ENCODE measurements around the gene LPAR3. TPM values are rescaled to one million over a fixed set of nuclear protein-coding genes. Genes with fewer than 3 reads are reported as not detected.

LPAR3 gene
- total RNA-seq, 2 experiments from 2014 or later = 0.58 to 0.81 TPM

DNA sequence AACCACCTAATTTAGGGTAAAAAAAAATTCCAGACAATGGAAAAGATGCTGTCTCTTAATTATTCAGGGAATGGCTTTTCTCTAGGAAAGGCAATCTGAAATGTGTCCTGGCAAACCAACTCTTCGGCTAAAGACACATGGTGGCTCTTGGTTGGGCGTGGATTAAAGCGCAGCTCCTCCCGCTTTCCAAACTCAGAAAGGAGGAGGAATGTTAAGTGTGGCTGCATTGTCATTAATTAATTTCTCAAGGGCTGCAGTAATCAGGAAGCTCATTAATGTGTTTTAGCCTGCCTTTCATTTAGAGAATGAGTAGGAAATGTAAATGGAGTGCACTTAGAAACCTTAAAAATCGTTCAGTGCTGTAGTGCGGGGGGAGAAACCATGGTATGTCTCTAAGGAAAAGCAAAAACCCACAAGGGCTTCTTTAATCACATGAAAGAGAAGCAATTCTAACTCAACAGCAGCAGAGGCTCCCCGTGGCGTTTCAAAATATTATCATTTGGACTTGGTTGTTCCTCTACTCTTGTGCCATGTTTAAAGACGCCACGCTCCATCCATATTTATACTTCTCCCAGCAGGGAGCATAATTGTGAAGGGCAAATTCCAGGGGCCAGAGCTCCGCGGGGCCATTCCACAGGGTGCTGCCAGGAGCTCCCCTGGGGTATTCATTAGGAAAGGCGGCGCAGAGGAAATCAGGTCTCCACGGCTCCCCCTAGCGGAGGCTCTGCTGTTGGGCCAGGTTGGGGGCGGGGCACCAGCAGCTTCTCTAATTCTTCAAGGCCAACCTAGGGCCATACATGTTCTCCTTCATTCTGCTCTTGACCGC, 110.8 kb downstream of the LPAR3 start:
- ATAC-seq (peak; percentile 90), DNase-seq (peak; percentile 88)
- peak; percentile 88 for TF ChIP-seq CTCF (IDR thresholded peaks at IDR 0.05)
- Mint-ChIP-seq H3K4me1 (ENCODE audit: low read depth) (peaks cover 27% of the 10 kb centered on the region), H3K9me3 (no peaks in the 10 kb centered on the region), H3K4me3 (peak overlapping the region; percentile 63), H3K36me3 (ENCODE audit: low read depth) (no peaks in the 10 kb centered on the region), H3K27ac (no peak overlapping the region), H3K27me3 (peaks cover 4% of the 10 kb centered on the region)
- intact Hi-C loops (cut with micrococcal nuclease) = loop anchor here (5.0 kb wide), 1 partner anchor 155 kb away; no protein-coding TSS in a partner anchor
- ChIA-PET POLR2A (interaction anchor here (0.6 to 0.8 kb wide), 2 partner anchors 20 to 116 kb away, joined by 3 read pairs; no protein-coding TSS in a partner anchor), CTCF (interaction anchor here (0.6 to 3.5 kb wide), 63 partner anchors 8 to 840 kb away, joined by 3 to 45 read pairs (median 4); partner anchors contain the start of gene CTBS)

DNA sequence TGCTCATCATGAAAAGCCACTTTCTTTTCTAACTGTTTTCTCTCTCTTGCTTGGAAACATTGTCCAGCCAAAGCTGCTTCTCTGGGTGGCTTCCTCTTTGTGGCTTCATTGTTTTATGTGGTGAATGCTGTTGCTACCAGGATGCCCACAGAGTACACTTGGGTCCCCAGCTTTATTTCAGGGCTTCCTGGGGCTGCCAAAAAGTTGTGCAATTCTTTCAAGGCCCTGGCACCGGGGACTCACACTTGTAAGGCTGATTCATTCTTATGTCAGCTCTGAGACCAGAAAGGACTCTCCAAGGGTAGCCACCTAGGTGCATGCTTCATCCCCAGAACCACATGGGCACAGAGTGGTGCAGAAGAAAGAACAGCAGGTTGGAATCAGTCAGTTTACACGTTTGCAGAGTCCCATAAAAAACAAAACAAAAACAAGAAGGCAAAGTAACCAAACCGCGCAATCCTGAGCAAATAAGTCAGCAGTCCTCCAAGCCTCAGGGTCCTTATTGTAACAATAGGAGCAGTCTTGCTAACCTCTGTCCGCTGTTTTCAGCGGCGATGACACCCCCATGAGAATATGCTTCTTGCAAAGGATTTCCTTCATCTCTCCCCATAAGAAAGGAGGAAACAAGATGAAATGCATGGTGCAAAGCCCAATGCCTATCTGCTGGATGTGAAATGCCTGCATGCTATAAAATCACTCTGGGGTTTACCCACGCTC, 112.8 kb downstream of the LPAR3 start:
- Mint-ChIP-seq H3K27ac (no peak overlapping the region), H3K9me3 (no peaks in the 10 kb centered on the region), H3K4me3 (no peak overlapping the region), H3K36me3 (ENCODE audit: low read depth) (no peaks in the 10 kb centered on the region), H3K4me1 (ENCODE audit: low read depth) (peaks cover 27% of the 10 kb centered on the region), H3K27me3 (peaks cover 4% of the 10 kb centered on the region)
- POLR2A ChIA-PET = interaction anchor here (0.9 kb wide), 1 partner anchor 335 kb away, joined by 3 read pairs; no protein-coding TSS in a partner anchor
- CTCF ChIA-PET = interaction anchor here (0.7 to 2.1 kb wide), 11 partner anchors 16 to 338 kb away, joined by 3 to 8 read pairs (median 4); no protein-coding TSS in a partner anchor
- no peak for TF ChIP-seq CTCF (IDR thresholded peaks at IDR 0.05)
- ATAC-seq = peak; percentile 57
- intact Hi-C loops (cut with micrococcal nuclease) = loop anchor here (5.0 kb wide), 1 partner anchor 157 kb away; no protein-coding TSS in a partner anchor
- peak; percentile 39 for DNase-seq

- POLR2A ChIA-PET = interaction anchor here (1.2 kb wide), 1 partner anchor 17 kb away, joined by 3 read pairs; no protein-coding TSS in a partner anchor
- CTCF ChIA-PET = interaction anchor here (0.7 to 2.0 kb wide), 5 partner anchors 12 to 334 kb away, joined by 3 to 4 read pairs (median 4); no protein-coding TSS in a partner anchor
- DNase-seq (no peak), ATAC-seq (no peak)
- intact Hi-C loops (cut with micrococcal nuclease) = no loop called here
- H3K36me3 Mint-ChIP-seq (ENCODE audit: low read depth) = no peaks in the 10 kb centered on the region
- no peaks in the 10 kb centered on the region for H3K9me3 Mint-ChIP-seq
- H3K4me1 Mint-ChIP-seq (ENCODE audit: low read depth) = peaks cover 19% of the 10 kb centered on the region
- no peak overlapping the region for H3K4me3 Mint-ChIP-seq
- TF ChIP-seq CTCF (IDR thresholded peaks at IDR 0.05) = no peak
- H3K27ac Mint-ChIP-seq = no peak overlapping the region
- H3K27me3 Mint-ChIP-seq = peaks cover 4% of the 10 kb centered on the region
Measured at GRCh38 chr1:84776639-84777038, 116.4 kb downstream of the LPAR3 start.

DNA sequence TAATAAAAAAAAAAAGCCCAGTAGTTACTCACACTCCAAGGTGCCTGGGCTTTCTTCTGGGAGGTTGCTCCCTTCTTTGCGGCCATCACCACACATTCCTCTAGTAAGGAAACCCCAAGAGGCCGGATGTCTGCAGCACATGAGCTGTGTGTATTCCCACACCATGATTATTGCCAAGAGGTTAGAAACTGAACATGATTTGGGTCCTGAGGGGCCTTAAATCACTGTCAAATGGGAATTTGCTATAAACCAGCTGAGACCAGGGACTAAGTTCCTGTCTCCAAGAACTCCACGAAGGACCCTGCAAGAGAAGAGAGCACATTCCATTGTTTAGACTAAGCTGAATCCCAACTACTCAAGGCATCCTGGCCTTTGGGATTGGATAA, 117.5 kb downstream of the LPAR3 start:
- CTCF ChIA-PET = interaction anchor here (0.6 to 1.3 kb wide), 4 partner anchors 21 to 160 kb away, joined by 3 to 8 read pairs (median 3); no protein-coding TSS in a partner anchor
- H3K9me3 Mint-ChIP-seq = no peaks in the 10 kb centered on the region
- ATAC-seq (no peak), DNase-seq (no peak)
- POLR2A ChIA-PET = interaction anchor here (0.7 kb wide), 1 partner anchor 19 kb away, joined by 4 read pairs; no protein-coding TSS in a partner anchor
- no peak for TF ChIP-seq CTCF (IDR thresholded peaks at IDR 0.05)
- peaks cover 1% of the 10 kb centered on the region for H3K27me3 Mint-ChIP-seq
- intact Hi-C loops (cut with micrococcal nuclease) = no loop called here
- H3K4me3 Mint-ChIP-seq = no peak overlapping the region
- H3K36me3 Mint-ChIP-seq (ENCODE audit: low read depth) = no peaks in the 10 kb centered on the region
- peaks cover 12% of the 10 kb centered on the region for H3K4me1 Mint-ChIP-seq (ENCODE audit: low read depth)
- no peak overlapping the region for H3K27ac Mint-ChIP-seq
